ENCODE data around the gene SZRD1. TPM values are rescaled to one million over a fixed set of nuclear protein-coding genes. Genes with fewer than 3 reads are reported as not detected.

SZRD1 gene
- total and polyA plus RNA-seq, 8 donors = 15.8 to 86.6 (median 48.7) TPM

GRCh38 chr1:16421201-16421600 lies 54.2 kb downstream of the SZRD1 start:
- no peak for DNase-seq
- no peaks in the 10 kb centered on the region for H3K36me3 ChIP-seq
- peaks cover 0 to 25% (median 0%) of the 10 kb centered on the region in 3 donors for H3K27me3 ChIP-seq
- H3K4me3 ChIP-seq = no peak overlapping the region
- intact Hi-C loops (cut with DNase I; ENCODE audit: low total_unique reads) = no loop called here
- no peak for TF ChIP-seq CTCF (IDR thresholded peaks at IDR 0.05)
- TF ChIP-seq EP300 (IDR thresholded peaks at IDR 0.05) = no peak
- TF ChIP-seq POLR2A (IDR thresholded peaks at IDR 0.05) = no peak
- no peak for TF ChIP-seq POLR2AphosphoS5 (IDR thresholded peaks at IDR 0.05)
- WGBS, 5 donors = 61 to 83% (median 75%) methylated on average over 7 of the region's 7 CpGs
- H3K9me3 ChIP-seq = no peaks in the 10 kb centered on the region
- no peaks in the 10 kb centered on the region for H3K4me1 ChIP-seq
- H3K27ac ChIP-seq = no peak overlapping the region

GRCh38 chr1:16422041-16422440 lies 55.0 kb downstream of the SZRD1 start:
- Histone ChIP-seq H3K4me3 (no peak overlapping the region), H3K4me1 (no peaks in the 10 kb centered on the region), H3K27me3 (peaks cover 0 to 25% (median 0%) of the 10 kb centered on the region in 3 donors), H3K36me3 (no peaks in the 10 kb centered on the region), H3K27ac (no peak overlapping the region), H3K9me3 (no peaks in the 10 kb centered on the region)
- intact Hi-C loops (cut with DNase I; ENCODE audit: low total_unique reads) = no loop called here
- no peak for DNase-seq
- TF ChIP-seq POLR2A (IDR thresholded peaks at IDR 0.05) (no peak), POLR2AphosphoS5 (IDR thresholded peaks at IDR 0.05) (no peak), EP300 (IDR thresholded peaks at IDR 0.05) (no peak), CTCF (IDR thresholded peaks at IDR 0.05) (no peak)
- WGBS, 5 donors = 87 to 97% (median 89%) methylated on average over 6 to 7 of the region's 7 CpGs

DNA sequence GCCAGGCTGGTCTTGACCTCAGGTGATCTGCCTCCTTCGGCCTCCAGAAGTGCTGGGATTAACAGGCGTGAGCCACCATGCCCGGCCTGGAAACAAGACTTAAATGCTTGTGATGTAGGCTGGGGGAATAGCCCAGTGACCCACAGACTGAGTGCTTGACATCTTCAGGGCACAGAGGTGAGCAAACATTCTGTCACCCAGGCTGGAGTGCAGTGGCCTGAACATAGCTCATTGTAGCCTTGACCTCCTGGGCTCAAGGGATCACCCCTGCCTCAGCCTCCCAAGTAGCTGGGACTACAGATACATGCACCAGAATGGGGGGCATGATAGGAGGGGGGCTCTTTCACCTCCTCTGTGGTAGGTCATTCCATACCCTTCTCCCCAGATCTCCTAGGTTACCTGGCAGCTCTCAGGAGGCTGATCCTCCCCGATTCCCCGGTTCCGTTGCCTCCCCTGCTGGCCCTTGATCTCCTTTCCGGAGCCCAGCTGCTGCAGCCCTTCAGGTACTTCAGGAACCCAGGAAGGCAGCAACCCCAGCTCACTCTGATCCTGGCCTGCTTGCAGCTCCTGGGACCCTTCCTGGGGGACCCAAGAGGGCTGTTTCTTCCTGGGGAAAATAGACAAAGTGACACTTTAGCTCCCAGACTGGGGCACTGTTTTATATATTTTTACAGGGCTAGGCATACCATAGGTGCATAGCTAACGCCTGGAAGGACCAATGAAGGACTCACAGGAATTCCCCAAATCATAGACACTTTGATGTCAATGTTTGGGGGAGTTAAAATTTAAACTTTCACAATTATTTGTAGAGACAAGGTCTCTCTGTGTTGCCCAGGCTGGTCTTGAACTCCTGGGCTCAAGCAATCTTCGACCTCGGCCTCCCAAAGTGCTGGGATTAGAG lies 58.3 kb downstream of the SZRD1 start:
- Histone ChIP-seq H3K4me1 (no peaks in the 10 kb centered on the region), H3K9me3 (no peaks in the 10 kb centered on the region), H3K27ac (no peak overlapping the region), H3K4me3 (no peak overlapping the region), H3K36me3 (no peaks in the 10 kb centered on the region), H3K27me3 (peaks cover 0 to 19% (median 0%) of the 10 kb centered on the region in 3 donors)
- intact Hi-C loops (cut with DNase I; ENCODE audit: low total_unique reads) = no loop called here
- TF ChIP-seq EP300 (IDR thresholded peaks at IDR 0.05) (no peak), CTCF (IDR thresholded peaks at IDR 0.05) (no peak), POLR2AphosphoS5 (IDR thresholded peaks at IDR 0.05) (no peak), POLR2A (IDR thresholded peaks at IDR 0.05) (no peak)
- whole genome bisulfite sequencing, 5 donors = 85 to 92% (median 87%) methylated on average over 10 of the region's 10 CpGs
- no peak for DNase-seq

DNA sequence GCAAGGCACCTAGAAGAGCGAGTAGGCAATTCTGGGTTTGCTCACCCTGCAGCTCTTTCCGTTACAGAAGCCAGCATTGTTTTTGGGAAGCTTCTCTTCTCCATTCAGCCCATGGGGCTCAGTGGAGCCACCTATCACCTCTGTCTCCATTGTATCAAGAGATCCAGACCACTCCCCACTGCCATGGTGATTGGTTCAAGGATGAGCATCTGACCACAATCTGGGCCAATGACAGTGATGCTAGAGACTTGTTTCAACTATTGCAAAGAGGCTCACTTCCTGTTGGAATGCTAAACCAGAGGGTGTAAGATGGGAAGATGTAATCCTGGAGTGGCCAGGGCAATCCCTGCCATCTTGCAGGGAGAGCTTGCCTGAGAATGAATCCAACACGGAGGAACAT lies 63.6 kb downstream of the SZRD1 start:
- DNase-seq = no peak
- 81 to 90% (median 85%) methylated on average over 3 of the region's 3 CpGs for WGBS, 5 donors
- no peak overlapping the region for H3K27ac ChIP-seq
- H3K36me3 ChIP-seq = no peaks in the 10 kb centered on the region
- H3K4me3 ChIP-seq = no peak overlapping the region
- H3K4me1 ChIP-seq = no peaks in the 10 kb centered on the region
- intact Hi-C loops (cut with DNase I; ENCODE audit: low total_unique reads) = no loop called here
- TF ChIP-seq POLR2A (IDR thresholded peaks at IDR 0.05) (no peak), EP300 (IDR thresholded peaks at IDR 0.05) (no peak), POLR2AphosphoS5 (IDR thresholded peaks at IDR 0.05) (no peak), CTCF (IDR thresholded peaks at IDR 0.05) (no peak)
- H3K9me3 ChIP-seq = no peaks in the 10 kb centered on the region
- no peaks in the 10 kb centered on the region for H3K27me3 ChIP-seq
